ENCODE data around the gene AP2S1.
"Not testable (repeated sequence)": the region's sequence is repeated elsewhere in the genome, so short reads cannot be mapped to it uniquely, and the experiment has no call there.

AP2S1 gene

DNA sequence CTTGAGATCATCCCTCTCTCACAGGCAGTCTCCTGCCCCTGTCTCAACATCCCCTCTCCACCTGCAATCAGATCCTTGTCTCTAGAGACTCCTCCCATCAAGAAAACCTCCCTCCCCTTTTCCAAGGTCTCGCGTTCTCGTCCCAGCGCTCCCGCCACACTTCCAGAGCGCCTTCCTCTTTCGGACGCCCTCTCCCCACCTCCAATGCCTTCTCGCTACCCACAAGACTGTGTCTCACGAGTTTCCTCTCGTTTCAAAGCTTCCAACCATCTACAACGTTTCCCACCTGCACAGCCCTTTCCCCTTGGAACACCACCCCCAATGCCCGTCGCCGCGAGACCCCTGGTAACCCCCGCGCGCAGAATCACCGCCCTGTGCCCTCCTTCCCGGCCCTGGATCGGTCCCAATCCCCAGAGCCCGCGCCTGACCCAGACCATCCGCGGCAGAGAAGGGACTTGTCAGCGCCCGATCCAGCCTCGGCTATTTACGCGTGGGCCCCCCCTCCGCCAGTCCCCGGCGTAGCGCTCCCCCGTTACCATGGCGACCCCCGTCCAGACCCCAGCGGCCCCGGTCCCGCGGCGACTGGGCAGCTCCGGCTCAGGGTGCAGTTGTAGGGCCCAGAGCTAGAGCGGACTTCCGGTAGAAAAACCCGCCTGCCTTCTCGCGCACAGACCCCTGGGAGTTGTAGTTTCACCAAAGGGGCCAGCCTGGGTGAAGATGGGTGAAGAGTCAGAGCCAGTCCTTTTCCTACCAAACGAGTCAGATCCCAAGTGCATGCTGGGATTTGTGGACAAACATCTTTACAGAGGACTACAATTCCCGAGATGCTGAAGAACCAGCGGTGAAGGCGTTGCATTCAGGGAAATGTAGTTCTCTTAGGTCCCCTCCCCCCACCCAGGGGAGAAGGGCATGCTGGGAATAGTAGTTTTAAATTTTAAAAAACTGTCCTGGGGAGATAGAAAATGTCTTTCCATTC lies at the start of gene AP2S1:
Gene AP2S1, minus strand, starts transcription at position 619 of the 976 bp plus-strand sequence. Its CDS starts 80 bp downstream, at position 539.
- no peaks in the 10 kb centered on the region for H3K9me3 Mint-ChIP-seq
- peaks cover 33% of the 10 kb centered on the region for H3K4me1 Mint-ChIP-seq
- H3K4me3 Mint-ChIP-seq = peak within 1 kb of the TSS; percentile 92 to 94
- DNase-seq (peak; percentile 89 to 94), ATAC-seq (peak; percentile 99)
- no peaks in the 10 kb centered on the region for H3K27me3 Mint-ChIP-seq
- peak within 1 kb of the TSS; percentile 43 to 92 for H3K27ac Mint-ChIP-seq

DNA sequence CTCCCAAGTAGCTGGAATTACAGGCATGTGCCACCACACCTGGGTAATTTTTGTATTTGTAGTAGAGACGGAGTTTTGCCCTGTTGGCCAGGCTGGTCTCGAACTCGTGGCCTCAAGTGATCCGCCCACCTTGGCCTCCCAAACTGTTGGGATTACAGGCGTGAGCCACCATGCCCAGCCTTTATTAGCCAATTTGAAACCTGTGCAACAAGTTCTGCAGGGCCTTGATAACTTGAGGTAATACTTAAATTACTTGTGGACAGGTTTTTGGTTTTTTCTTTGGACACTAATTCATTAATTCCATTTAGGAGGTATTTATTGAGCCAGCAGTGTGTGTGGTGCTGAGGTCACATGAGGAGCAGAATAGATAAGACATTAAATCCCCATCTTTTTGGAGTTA lies 49.7 kb upstream of the AP2S1 start:
- Mint-ChIP-seq H3K4me1 (peaks cover 27% of the 10 kb centered on the region), H3K27ac (no peak overlapping the region), H3K9me3 (no peaks in the 10 kb centered on the region), H3K4me3 (no peak overlapping the region), H3K27me3 (no peaks in the 10 kb centered on the region)
- DNase-seq (no peak), ATAC-seq (no peak)

DNA sequence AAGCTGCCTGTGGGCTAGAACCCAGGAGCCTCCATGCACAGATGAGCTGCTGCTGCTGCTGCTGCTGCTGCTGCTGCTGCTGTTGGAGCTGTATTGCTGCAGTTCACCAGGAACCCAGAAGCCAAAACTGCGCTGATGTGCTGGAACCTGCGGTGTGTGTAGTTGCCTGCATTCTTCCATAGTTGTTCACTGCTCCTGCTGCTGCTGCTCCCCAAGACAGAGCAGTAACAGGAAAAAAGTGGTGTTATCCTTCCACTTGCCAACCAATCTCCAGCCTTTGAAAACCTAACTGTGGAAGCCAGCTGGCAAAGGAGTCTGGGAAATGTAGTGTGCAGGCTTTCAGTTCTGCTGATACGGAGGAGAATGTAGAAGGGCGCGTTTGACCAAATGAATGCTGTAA lies 48.1 kb upstream of the AP2S1 start:
- no peak for ATAC-seq
- Mint-ChIP-seq H3K4me3 (no peak overlapping the region), H3K4me1 (peaks cover 34% of the 10 kb centered on the region), H3K9me3 (no peaks in the 10 kb centered on the region), H3K27me3 (no peaks in the 10 kb centered on the region), H3K27ac (no peak overlapping the region)
- DNase-seq = no peak

DNA sequence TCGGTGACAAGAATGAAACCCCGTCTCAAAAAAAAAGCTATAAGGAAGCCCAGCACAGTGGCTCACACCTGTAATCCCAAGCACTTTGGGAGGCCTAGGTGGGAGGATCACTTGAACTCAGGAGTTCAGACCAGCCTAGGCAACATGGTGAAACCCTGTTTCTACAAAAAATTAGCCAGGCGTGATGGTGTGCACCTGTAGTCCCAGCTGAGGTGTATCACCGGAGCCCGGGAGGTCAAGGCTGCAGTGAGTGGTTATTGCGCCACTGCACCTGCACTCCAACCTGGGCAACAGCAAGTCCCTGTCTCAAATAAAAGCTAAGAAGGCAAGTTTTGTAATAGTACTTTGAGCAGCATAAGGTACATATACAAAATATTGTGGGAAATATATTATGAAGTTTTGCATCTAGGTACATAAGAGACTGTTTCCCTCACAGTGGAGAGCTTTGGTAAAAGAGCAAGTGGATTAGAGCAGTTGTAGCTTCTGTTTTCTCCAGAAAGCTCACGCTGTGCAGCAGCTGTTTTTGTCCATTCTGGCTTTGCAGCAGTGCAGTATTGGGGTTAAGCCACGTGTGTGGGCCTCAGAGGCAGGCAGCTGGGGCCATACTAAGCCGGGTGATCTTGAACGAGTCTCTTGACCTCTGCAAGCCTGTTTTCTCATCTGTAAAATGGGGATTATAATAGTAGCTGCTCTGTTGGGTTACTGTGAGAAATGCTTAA lies 45.6 kb upstream of the AP2S1 start:
- no peaks in the 10 kb centered on the region for H3K27me3 Mint-ChIP-seq
- H3K27ac Mint-ChIP-seq = no peak overlapping the region
- no peak for DNase-seq
- ATAC-seq = no peak
- H3K9me3 Mint-ChIP-seq = no peaks in the 10 kb centered on the region
- no peak overlapping the region for H3K4me3 Mint-ChIP-seq
- H3K4me1 Mint-ChIP-seq = peaks cover 29% of the 10 kb centered on the region

DNA sequence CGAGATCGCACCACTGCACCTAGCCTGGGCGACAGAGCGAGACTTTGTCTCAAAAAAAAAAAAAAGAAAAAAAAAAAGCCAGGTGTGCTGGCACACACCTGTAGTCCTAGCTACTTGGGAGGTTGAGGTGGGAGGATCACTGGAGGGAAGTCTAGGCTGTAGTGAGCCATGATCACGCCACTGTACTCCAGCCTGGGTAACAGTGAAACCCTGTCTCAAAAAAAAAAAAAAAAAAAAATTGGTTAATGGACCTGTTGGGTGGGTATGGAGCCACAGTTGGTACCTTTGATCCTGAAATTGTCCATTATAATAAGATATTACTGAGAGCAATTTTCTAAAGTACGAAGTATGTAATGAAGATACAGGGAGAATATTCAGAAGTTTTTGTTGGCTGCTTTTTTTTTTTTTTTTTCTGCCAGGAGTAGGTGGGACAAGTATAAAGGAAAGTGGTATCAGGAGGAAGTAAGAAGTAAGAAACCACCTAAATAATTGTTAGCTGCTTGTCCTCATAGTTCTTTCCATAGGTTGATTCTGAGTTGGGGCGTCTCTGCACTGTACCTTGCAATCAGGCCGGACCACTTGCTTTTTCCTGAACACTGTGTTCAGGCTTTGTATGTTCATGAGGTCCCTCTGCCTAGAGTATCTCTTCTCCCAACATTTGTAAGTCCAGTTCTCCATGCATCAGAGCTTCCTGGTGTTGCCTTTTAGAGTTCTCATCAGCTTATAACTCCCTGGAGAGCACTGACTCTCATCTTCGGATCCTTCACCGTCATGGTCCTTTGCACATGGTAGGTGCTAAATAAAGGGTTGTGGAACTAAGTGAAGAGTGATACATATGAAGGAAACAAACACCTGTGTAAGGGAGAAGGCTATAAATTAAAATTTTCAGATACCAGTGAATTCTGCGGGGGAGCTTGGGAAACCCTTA lies 41.9 kb upstream of the AP2S1 start:
- DNase-seq = no peak
- Mint-ChIP-seq H3K4me1 (peaks cover 27% of the 10 kb centered on the region), H3K27ac (no peak overlapping the region), H3K9me3 (no peaks in the 10 kb centered on the region), H3K27me3 (no peaks in the 10 kb centered on the region), H3K4me3 (no peak overlapping the region)
- ATAC-seq = no peak

DNA sequence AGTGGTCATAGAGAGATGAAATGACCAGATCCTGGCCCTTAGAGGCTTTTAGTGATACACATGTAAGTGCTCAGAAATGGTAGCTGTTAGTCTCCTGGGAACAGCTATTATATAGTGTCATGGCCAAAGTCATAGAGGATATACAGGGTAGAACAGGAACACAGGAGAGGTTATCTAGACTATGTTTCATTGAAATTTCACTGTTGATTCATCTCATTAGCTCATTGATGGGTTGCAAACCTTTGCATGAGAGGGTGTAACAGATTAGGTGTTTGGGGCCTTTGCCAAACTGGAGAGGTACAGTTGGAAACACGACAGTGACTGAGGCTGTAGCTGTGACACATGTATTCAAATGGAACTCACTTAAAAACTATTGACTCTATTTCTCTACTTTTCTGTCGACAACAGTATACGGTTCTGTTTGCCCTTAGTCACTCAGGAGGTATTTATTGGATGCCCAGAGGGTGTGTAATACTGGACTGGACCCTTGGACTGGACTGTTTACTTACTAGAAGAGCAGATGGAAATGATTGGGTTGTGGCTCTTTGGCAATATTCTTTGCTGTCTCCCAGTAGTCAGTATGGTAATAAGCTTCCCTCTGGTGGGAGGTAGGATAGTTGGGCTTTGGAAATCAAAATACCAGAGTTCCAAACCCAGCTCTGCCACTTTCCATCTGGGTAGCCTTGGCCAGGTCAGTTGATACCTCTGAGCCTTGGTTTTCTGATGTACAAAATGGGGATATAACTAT lies 40.0 kb upstream of the AP2S1 start:
- Mint-ChIP-seq H3K4me1 (peaks cover 40% of the 10 kb centered on the region), H3K4me3 (no peak overlapping the region), H3K27ac (no peak overlapping the region)

DNA sequence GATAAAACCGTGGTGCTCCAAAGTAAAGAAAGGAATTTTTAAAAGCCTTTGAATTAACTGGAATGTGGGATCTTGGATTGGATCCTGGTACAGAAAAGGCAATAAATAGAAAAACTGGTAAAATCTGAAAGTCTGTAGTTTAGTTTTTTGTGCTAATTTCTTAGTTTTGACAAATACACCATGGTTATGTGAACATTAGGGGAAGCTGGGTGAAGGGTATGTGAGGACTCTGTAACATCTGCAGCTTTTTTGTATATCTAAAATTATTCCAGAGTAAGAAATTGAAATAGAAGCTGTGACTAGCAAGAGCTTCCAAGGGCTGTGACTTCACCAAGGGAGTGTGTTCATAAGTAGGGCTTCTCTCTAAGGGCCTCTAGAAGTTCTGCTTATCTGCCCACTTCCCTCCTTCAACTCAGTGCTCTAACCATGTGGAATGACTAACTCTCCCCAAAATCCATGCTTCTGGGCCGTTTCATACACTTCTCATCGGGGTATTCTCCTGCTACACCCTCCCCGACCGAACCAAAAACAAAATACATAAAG lies 36.7 kb upstream of the AP2S1 start:
- no peak for ATAC-seq
- Mint-ChIP-seq H3K4me1 (peaks cover 17% of the 10 kb centered on the region), H3K4me3 (no peak overlapping the region), H3K27me3 (no peaks in the 10 kb centered on the region), H3K9me3 (no peaks in the 10 kb centered on the region), H3K27ac (no peak overlapping the region)
- DNase-seq = no peak

More for the DNA sequence above, 40.0 kb upstream of the AP2S1 start:
- ATAC-seq = no peak
- no peak for DNase-seq
- H3K27me3 Mint-ChIP-seq = no peaks in the 10 kb centered on the region
- no peaks in the 10 kb centered on the region for H3K9me3 Mint-ChIP-seq

DNA sequence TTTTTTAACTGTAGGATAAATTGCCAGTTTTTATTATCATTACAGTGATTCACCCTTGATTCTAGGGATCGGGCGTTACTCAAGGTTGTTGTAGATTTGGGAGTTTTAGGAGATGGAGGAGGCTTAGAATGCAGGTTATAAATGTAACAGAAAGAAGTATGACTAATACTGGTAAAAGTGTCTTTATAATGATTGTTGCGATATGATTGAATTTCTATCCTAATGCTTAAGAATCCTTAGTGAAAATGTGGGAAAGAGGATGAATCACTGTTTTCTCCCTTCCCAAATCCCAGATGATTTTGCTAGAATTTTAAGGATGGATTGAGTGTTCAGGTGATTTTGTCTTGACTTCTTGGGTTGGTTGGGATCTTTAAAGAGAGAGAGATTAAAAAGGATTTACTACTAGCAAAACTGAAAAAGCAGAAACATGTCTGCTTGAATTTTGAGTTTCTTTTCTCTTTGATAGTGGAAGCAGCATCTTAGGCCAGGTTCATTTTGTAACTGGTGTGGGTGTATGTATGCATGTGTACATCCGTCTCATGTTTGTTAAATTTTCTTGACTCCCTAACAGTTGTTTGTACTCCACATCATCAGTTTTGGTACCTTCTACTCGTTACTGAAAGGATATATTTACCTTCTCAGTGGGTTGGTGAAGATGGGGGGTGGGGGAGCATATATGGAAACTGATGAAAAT lies 36.0 kb upstream of the AP2S1 start:
- Mint-ChIP-seq H3K27me3 (no peaks in the 10 kb centered on the region), H3K9me3 (no peaks in the 10 kb centered on the region), H3K27ac (no peak overlapping the region), H3K4me3 (no peak overlapping the region), H3K4me1 (peaks cover 16% of the 10 kb centered on the region)
- no peak for ATAC-seq
- DNase-seq = no peak

DNA sequence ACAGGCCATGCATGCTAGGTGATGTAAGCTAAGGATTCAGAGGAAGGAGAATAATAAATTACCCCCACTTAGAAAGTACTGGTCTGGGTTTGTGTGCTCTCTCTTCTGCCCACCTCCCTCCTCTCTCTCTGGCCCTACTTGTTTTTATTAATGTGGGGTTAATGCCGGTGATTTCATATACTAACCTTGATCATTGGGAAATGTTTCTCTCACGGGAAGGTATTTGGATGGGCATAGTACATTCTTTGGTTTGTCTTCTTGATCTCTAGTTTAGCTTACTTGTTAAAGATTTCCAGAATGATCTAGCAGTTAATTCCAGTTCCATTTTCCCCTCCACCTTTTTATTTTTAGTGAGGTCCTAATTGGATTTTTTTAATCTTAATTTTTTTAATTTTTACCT lies 34.8 kb upstream of the AP2S1 start:
- Mint-ChIP-seq H3K27ac (no peak overlapping the region), H3K4me3 (no peak overlapping the region), H3K27me3 (no peaks in the 10 kb centered on the region), H3K4me1 (peaks cover 16% of the 10 kb centered on the region), H3K9me3 (no peaks in the 10 kb centered on the region)
- ATAC-seq (no peak), DNase-seq (no peak)

DNA sequence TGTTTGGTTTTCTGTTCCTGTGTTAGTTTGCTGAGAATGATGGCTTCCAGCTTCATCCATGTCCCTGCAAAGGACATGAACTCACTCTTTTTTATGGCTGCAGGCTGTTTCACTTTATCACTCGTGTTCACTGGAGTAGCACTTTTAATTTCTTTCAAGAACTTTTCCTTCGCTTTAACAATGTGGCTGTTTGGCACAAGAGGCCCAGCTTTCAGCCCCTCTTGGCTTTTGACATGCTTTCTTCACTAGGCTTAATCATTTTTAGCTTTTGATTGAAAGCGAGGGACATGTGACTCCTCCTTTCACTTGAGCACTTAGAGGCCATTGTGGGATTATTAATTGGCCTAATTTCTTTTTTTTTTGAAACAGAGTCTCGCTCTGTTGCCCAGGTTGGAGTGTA lies 32.1 kb upstream of the AP2S1 start:
- ATAC-seq, H3K9me3 Mint-ChIP-seq, H3K27me3 Mint-ChIP-seq, DNase-seq, H3K4me3 Mint-ChIP-seq: not testable (repeated sequence)
- Mint-ChIP-seq H3K4me1 (peaks cover 24% of the 10 kb centered on the region), H3K27ac (peak overlapping the region in 1 of 2 donors; percentile 14)

DNA sequence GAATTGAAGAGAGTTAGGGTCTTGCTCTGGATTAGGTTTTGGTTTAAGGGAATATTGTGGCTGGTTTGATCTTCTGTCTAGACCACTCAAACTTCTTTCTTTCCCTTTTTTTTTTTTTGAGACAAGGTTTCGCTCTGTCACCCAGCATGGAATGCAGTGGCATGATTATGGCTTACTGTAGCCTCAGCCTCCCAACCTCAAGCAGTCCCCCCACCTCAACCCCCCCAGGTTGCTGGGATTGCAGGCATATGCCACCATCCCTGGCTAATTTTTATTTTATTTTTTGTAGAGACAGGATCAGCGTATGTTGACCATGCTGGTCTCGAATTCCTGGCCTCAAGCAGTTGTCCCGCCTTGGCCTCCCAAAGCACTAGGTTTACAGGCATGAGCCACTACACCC lies 31.4 kb upstream of the AP2S1 start:
- DNase-seq = no peak
- Mint-ChIP-seq H3K4me1 (peaks cover 18% of the 10 kb centered on the region), H3K4me3 (no peak overlapping the region), H3K9me3 (no peaks in the 10 kb centered on the region), H3K27ac (no peak overlapping the region), H3K27me3 (no peaks in the 10 kb centered on the region)
- no peak for ATAC-seq

DNA sequence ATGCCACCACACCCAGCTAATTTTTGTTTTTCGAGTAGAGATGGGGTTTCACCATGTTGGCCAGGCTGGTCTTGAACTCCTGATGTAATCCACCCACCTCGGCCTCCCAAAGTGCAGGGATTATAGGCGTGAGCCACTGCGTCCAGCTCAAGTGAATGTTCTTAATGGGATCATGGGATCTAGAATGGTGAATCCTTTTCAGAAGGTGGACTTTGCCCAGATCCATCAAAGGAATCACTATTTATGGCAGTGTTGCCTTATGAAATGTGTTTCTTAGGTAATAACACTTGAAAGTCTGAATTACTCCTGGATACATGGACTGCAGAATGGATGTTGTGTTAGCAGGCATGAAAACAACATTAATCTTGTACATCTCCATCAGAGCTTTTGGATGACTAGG lies 30.4 kb upstream of the AP2S1 start:
- DNase-seq = no peak
- peaks cover 9% of the 10 kb centered on the region for H3K4me1 Mint-ChIP-seq
- no peak overlapping the region for H3K27ac Mint-ChIP-seq
- H3K9me3 Mint-ChIP-seq = no peaks in the 10 kb centered on the region
- no peak for ATAC-seq
- no peak overlapping the region for H3K4me3 Mint-ChIP-seq
- no peaks in the 10 kb centered on the region for H3K27me3 Mint-ChIP-seq

DNA sequence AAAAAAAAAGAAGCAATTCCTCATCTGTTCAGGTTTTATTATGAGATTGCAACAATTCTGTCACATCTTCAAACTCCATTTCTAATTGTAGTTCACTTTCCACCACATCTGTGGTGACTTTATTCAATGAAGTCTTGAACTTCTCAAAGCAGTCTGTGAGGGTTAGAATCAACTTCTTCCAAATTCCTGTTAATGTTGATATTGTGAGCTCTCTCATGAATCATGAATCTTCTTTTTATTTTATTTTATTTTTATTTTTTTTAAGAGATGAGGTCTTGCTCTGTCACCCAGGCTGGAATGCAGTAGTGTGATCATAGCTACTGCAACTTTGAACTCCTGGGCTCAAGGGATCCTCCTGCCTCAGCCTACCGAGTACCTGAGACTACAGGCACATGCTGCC lies 29.8 kb upstream of the AP2S1 start:
- no peak overlapping the region for H3K27ac Mint-ChIP-seq
- no peaks in the 10 kb centered on the region for H3K9me3 Mint-ChIP-seq
- H3K27me3 Mint-ChIP-seq = no peaks in the 10 kb centered on the region
- peaks cover 9% of the 10 kb centered on the region for H3K4me1 Mint-ChIP-seq
- H3K4me3 Mint-ChIP-seq = no peak overlapping the region
- ATAC-seq (no peak), DNase-seq (no peak)

All from stimulated activated naive CD8-positive, alpha-beta T cell treated with anti-CD3 and anti-CD28 coated beads, Interleukin-15, amount 100 ng/mL, for 72 hours (primary cell).